D341Med (cell line): ENCODE results near the gene SRPRB.

ENCODE experiments used
- DNase-seq: peaks from one replicate; pipeline ENCODE4 v3.0.0; 2012; ENCODE audit warnings: low spot score

The SRPRB gene

DNA sequence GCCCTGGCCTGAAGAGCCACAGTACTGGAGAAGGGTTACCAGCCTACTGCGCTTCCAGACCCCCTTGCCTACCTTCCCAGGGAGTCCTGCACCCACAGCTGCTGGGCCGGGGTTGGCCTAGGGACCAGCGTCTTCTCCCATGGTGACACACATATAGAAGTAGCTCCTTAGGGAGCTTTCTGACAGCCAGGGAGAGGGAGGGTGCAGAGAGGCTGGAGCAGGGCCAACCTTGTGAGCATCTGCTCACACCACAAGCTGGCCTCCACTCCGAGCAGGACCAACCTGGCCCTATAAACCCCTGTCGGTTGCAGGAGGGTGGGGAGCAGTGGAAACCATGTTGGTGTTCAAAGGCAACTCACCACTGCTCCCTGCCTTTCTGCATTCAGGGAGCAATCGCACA lies 35.2 kb downstream of the SRPRB start:
- no peak for DNase-seq

DNA sequence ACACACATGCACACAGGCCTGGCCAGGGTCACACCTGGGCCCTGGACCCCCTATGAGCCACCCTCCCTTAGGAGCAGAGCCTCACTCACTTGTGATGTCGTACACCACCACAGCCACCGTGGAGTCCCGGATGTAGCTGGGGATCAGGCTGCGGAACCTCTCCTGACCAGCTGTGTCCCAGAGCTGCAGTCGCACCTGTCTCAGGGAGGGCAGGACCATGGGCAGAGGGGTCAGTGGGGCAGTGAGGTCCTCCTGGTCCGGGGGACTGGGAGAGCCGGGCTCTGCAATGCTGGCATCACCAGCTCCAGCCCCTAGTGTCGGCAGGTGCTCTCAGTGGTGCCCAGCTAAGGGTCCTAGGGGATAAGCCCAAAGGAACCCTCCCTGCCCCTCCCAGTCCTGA lies 35.6 kb downstream of the SRPRB start:
- DNase-seq, result no peak

DNA sequence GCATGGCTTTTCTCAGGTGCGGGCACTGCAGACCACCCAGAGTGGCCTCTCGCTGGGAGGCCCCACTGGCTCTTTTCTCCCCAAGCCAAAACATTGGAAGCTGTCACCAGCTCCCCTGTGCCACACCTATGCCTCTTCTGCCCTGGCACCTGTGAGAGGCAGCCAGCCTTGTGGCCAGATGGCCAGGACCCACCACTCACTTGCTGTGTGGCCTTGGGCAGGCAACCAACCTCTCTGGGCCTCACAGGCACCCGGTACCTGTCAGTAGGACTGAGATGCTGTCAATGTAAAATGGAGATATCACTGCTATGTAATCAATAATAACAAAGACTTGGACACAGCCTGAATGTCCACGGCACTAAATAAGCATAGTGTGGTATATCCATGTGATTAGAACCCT lies 36.5 kb downstream of the SRPRB start:
- no peak for DNase-seq

DNA sequence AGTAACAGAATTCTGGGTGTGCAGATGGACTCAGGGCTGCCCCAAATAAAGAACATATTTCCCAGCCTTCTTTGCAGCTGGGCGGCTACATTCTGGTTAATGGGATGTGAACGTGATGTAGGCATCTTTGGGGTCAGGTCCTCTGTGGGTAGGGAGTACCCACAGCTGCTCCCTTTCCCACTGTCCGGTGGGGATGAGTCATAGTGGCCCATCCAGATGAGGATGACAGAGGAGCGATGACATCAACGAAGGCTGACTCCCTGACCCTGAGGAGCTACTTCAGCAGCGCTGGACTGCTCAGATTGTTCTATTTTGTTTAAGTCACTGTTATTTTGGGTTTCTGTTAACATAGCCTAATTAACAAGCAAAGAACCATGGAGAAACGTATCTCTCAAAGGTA lies 38.0 kb downstream of the SRPRB start:
- DNase-seq, result no peak

DNA sequence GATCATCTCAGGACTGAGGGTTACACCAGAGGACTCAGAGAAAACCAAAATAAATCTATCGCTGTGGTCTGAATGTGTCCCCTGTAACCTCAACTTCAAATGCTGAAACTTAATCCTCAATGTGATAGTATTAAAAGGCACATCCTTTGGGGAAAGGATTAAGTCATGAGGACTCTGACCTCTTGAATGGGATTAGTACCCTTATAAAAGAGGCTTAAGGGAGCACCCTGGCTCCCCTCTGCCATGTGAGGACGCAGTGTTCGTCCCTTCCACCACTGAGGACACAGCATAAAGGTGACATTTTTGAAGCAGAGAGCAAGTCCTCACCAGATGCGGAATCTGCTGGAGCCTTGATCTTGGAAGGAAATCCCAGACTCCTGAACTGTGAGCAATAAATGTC lies 39.5 kb downstream of the SRPRB start:
- DNase-seq, result no peak

DNA sequence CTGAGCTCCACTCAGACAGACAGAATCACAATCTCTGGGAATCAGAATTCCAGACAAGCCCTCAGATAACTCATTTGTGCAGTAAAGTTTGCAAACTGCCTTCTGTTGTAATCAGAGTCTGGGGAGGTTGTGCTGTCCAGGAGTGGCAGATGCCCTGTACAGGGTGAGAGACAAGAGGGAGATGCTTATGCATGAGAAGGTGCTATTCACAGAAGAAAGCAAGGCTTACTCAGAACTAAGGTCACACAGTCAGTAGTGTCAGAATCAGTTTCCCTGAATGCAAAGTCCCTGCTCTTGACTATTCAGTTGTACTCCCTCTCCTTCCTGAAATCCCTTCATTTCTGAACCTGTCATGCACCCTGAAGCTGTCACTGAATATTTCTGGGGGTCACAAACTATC lies 43.7 kb downstream of the SRPRB start:
- DNase-seq, result no peak

DNA sequence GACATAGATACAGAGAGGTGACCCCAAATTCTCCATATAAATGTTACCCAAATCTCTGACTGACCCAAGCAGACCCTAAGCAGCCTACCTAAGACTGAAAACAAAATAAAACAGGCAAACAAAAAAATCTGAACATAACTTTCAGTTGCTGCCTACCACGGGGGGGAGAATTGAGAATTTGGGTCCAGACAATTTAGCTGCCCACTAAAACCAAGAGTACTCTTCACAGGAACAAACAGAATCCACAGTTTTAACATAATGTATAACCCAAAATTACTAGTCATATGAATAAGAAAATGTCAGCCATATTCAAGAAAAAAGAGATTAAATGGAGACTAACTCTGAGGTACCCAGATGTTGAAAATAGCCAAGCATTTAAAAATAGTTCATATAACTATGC lies 44.4 kb downstream of the SRPRB start:
- no peak for DNase-seq

DNA sequence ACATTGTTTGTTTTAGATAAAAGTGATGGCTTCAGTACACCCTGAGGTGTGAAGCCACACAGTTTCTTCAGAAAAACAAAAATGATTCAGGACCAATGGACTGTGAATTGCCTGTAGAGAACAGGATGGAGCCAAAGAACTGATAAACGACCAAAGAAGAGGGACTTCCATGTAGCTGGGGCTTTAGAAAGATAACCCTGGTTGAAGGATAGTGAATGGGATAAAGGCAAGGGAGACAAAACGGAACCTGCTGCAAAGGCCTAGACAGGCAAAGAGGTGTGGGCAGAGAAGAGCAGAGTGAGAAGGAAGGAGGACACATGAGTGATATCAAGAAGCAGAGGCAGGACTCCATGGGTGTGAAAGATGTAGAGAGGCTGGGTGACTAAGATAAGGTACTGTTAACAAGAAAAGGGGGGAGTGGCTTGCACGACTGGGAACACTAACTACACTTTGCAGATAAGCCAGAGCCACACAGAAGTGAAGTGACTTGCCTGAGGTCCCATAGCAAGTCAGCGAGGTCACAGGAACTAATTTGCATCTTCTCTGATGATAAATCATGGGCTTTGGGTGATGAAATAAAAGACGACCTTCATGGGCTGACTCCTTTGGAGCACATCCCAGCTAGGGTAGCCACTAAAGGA lies 45.8 kb downstream of the SRPRB start:
- no peak for DNase-seq

DNA sequence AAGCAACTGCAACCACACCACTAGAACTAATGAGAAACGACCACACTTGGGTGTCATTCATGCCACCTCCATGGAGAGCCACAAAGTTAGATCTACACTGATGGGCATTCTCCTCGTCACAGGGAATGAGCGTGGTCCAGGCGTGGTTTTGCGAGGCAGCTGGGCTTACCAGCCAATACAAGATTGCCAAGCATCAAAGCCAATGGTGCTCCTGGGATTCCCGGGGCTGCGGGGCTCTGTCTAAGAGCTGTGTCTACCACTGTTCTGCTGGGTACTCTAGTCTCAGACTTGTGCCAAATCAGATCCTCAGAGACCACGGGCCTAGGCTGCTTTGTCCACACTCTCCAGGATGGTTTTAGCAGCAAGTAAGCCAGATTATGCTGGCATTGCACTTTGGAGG lies 46.3 kb downstream of the SRPRB start:
- no peak for DNase-seq

DNA sequence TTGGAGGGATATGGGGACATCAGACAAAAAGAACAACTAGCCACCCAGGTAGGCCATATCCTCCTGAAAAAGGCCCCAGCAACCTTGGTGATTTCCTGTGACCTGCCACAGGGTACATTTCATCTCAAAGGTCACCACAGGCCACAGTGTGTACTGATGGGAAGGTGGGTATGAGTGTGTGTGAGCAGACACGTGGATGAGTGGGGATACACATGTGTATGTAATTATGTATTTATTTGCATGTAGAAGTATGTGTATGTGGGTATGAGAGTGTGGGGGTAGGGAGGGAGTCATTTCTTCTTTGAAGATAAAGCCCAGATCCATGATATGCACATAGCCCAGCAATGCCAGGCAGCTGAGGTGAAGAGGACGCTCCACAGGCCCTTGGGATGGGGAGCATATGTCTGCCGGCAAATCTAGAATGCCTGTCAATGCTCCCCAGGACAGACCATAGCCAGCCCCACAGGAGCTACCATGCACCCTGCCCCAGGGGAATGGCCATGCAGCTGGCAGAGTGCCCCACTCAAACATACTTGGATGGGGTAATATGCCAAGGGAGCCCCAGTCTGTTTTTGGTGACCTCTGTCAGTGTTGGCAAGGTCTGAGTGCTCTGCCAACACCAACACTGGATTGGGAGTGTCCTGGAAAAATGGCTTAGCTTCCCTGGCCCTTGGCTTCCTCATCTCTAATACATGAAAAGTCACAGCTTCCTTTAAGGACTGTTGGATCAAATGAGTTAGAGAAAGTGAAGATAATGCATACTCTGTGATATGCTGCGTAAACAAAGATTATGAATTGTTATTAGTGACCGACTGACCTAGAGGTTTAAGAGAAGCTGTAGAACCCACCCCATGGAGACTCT lies 47.7 kb downstream of the SRPRB start:
- no peak for DNase-seq

DNA sequence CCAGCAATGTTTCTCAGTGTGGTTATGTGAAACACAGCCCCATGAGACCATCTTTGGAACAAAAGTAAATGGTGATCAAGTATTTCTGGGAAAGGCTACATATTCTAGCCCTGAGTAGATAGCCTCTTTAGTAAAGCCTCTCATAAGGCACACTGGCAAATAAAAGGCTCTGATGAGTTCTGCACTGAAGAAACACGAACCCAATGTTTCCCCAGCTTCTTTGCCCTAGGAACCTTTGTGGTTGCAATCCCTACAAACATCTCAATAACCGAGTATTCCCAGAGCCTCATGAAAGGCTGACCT lies 48.3 kb downstream of the SRPRB start:
- DNase-seq, result no peak

DNA sequence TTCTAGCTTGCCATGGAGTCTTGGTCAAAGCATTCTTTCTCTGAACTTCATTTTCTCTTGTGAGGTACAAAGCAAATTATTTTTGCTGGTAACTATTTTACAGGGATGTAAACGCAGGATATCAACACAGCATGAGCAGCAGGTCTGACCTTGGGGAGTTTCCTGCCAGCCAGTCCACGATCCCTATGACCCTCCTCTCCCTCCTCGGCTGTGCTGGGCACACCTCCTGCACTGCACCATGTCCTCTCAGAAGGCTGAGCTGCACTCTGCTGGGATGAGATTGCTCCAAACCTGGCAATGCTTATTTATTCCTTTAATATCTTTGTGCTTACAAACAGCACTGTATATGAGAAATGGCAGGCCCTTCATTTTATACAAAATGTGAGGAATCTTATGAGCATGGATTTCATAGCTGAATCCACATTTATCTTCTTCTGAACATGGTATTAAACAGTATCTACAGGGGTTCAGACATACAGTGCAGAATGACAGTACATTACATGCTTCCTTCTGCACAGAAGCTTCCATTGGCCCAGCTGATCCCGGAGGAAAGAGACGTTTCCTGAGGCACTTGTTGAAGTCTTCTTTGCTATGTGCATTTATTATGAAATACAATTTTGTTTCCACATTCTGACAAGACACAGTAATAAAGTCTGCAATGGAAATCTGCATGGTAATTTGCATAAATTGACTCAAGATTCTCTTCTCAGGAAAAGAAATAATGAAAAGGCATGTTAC lies 48.8 kb downstream of the SRPRB start:
- DNase-seq, result no peak

DNA sequence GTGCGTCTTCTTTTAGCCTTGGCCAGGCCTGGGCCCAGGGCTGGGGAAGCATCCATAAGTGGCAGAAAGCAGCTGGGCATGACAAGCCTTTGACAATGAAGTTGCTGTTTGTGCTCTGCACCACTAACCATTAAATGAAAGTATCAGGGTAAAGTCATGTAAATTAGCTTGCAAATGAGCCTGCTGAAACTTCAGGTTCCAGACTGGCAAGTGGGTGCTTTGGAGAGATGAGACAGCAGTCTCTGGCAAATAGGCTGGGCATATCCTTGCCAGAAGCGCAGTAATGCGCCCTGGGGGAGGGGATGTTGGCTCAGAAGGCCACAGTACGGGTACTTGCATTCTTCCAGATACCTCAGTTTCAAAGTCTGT lies 49.4 kb downstream of the SRPRB start:
- no peak for DNase-seq

DNA sequence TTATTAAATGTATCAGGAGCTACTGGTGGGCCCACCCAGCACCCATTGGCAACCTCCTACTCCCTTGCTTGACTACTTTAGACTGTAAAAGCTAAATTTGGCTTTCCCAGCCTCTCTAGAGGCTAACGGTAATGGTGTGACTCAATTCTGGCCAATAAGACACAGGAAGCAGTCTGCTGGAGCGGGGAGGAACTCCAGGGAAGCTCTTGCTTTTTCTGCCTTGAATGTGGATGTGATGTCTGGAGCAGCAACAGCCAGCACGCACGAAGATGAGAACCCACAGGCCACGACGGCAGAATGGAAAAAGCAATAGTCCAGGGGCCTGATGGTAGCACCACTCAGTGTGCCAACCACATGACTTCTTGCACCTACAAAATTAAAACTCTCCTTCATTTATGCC lies 50.2 kb downstream of the SRPRB start:
- DNase-seq, result no peak

DNA sequence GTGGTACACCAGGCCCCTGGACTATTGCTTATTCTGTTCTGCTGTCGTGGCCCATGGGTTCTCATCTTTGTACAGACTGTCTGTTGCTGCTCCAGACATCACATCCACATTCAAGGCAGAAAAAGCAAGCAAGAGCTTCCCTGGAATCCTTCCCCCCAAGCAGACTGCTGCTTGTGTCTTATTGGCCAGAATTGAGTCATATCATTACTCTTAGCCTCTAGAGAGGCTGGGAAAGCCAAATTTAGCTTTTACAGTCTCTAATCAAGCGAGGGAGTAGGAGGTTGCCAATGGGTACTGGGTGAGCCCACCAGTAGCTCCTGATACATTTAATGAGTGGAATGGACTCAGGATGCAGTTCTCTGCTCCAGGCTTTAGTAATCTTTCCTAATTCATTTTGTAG lies 50.7 kb downstream of the SRPRB start:
- DNase-seq, result no peak

DNA sequence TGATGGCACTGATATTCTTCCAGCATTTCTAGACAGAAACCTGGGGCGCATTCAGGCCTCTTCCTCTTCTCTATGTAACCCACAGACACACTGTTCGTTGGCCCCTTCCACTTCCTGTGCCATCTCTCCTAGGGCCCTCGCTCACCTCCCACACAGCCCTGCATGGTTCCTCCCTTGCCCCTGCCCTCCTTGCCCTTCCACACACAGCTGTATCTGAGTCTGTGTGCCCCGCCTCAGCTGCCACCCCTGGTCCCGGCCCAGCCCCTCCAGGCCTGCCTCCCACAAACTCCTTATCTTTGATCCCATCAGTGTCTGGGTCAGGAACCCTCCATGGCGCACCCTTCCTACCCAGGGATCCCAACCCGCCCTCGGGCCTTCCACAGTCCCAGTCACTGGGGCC lies 52.2 kb downstream of the SRPRB start:
- no peak for DNase-seq

DNA sequence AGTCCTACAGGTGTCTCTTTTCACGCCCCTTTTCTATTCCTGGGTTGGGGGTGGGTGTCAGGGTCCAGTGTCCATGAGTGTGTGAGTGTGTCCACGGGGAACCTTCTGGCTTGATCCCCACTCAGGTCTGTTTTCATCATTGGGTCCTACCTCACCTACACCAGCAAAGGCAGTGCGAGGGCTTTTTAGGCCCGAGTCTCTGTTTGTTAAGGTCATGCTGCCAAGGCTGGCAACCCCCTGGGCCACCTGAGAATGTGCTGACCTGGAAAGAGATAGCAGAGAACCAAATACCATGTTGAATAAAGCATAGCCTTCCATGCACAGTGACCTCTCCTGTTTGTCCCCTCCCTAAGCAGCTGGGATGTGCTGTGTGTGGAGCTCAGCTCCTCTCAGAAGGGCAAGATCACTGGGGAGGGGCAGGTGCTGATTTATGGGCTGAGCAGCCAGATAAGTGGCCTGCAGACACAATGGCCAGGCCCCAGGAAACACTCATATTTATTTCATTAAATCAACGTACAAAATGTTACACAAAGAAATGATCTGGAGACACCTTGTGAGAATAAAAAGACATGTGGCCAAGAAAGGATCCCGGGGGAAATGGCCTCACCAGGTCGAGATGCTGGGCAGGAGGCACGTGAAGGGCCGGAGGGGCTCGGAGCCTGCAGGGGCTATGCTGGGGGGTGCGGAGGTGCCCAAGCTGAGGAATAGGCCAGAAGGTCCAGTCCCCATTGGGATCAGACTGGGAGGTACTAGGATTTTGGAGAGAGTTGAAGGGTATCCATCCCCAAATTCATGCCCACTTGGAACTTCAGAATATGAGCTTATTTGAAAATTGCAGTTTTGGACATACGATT lies 54.0 kb downstream of the SRPRB start:
- DNase-seq, result no peak

DNA sequence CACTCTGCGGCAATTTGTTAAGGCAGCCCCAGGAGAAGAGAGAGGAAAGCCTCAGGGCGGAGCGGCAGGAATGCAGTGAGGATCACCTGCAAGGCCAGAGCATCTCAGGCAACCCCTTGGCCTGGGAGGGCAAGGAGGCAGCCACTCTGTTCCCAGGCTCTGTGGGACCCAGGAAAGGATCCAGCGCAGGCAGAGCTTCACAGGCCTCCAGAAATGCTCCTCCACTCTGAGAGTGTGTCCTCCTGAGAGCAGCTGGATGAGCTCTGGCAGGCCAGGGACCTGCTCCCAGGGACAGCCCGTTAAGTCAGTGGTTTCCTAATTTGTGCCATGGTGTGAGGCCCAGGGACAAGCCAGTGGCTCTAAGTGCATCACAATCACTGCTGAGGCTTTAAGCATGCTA lies 54.9 kb downstream of the SRPRB start:
- DNase-seq, result no peak

DNA sequence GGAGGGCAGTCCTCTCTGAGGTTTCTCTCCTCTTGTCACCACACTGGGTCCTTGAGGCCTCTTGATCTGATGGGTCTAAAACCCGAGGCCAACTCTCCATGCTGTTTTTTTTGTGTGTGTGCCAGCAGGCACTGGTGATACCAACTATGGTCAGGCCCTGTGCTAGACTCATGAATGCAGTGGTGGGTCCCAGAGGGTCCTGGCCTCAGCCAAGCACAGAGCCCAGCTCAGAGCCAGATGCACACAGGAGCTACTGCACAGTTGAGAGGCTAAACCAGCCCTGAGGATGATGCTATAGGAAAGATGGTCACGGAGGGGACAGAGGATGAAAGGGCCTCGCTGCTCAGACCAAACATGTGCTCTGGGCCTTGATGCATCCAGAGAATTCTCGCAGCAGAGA lies 56.5 kb downstream of the SRPRB start:
- DNase-seq, result no peak

DNA sequence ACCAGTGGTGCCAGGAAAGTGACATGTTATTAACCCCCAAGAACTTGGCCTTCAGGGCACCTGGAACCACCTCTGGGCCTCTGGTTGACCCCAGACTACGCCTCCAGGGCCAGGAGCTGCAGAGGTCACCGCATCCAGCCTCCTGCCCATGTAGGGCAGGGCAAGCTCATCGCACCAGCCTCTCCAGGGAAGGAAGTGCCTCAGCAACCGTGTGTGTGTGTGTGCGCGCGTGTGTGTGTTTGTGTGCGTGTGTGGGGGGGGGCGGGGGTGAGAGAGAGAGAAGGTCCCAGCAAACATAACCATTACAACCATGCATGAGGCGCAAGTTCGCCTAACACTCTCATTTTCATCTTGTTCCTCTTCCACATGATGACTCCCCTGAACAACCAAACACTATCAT lies 58.3 kb downstream of the SRPRB start:
- no peak for DNase-seq

DNA sequence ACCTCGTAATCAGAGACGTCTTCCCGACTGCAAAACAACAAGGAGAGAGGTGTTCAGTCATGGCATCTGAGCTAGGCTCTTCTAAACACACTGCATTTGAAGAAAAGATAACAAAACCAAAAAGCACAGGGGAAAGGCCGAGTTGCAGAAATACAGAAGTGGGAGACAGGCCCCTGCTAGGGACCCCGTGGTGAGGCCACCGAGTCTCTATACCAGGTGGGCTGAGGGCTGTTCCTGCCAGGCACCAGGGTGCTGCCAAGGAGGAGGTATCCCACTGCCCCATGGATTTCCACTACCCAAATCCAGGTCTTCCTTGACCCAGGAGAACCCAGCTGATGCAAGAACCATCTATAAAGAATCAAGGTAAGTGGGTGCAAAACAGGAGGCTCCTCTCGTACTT lies 59.0 kb downstream of the SRPRB start:
- no peak for DNase-seq

DNA sequence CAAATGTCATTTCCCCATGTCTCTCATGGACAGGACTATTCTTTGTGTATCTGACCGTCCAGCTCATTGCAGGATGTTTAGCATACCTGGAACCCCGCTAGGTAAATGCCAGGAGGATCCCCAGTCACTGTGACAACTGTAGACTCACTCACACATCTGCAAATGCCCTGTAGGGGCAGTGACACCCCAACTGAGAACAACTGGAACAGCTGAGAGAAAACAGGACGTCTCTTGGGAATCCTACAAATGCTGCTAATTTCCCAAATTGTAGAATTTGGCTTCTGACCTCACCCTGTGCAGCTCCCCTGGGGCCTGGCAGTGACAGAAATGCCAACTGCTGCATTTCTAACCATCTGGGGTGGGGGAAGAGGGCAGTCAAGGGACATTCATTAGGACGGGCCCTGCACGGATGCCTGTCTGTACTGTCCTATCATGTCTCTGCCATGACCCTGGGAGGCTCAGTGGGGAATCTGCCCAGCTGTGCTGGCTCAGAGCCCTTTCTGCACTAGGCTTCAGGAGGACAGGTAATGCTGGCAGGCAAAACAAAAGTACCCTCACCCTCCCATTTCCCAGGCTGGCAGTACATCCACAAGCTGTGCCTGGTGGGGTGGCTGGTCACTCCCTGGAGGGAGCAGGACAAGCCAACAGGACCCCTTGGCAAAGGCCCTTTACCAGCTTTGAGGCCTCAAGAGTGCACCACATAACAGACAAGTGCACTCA lies 59.7 kb downstream of the SRPRB start:
- DNase-seq, result no peak
